GM21528 (cell line): ENCODE measurements around the gene SCART1.
"Not testable (repeated sequence)": the region's sequence is repeated elsewhere in the genome, so short reads cannot be mapped to it uniquely, and the experiment has no call there.

ENCODE experiments used
- ATAC-seq: cut with Tn5 transposase; IDR thresholded peaks from one replicate; pipeline ENCODE4 v1.9.1; 2021; ENCODE audit warnings: mild to moderate bottlenecking, moderate library complexity; ENCODE audit not compliant: unreplicated experiment, low FRiP score

Gene SCART1

GRCh38 chr10:133453516-133454203, at the start of gene SCART1:
Gene SCART1, plus strand, starts transcription at chr10:133453945. Its CDS starts 53 bp downstream, at chr10:133453998.
- no peak for ATAC-seq

DNA sequence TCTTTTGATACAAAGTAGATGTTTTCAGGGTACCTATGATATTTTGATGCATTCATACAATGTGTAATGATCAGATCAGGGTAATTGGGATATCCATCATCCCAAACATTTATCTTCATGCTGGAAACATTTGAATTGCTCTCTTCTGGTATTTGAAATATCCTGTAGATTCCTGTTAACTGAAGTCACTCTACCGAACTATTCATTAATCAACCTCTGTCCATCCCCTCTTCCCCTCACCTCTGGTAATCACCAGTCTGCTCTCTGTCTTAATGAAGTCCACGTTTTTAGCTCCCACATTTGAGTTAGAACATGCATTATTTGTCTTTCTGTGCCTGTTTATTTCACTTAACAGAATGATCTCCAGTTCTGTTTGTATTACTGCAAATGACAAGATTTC, 48.5 kb upstream of the SCART1 start:
- ATAC-seq: no peak

DNA sequence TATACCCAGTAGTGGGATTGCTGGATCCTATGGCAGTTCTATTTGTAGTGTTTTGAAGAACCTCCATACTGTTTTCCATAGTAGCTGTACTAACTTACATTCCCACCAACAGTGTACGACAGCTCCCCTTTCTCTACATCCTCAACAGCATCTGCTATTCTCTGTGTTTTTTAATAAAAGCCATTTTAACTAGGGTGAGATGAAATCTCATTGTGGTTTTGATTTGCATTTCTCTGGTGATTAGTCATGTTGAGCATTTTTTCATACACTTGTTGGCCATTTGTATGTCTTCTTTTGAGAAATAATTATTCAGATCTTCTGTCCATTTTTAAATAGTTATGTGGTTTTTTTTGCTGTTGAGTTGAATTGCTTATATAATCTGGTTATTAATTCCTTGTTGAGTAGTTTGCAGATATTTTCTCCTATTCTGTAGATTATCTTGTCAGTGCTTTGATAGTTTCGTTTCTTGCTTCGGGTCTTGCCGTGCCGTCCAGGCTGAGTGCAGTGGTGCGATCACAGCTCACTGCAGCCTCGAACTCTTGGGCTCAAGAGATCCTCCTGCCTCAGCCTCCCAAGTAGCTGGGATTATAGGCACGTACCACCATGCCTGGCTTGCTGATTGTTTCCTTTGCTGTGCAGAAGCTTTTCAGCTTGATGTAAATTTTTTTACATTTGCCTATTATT, 47.8 kb upstream of the SCART1 start:
- ATAC-seq: no peak

DNA sequence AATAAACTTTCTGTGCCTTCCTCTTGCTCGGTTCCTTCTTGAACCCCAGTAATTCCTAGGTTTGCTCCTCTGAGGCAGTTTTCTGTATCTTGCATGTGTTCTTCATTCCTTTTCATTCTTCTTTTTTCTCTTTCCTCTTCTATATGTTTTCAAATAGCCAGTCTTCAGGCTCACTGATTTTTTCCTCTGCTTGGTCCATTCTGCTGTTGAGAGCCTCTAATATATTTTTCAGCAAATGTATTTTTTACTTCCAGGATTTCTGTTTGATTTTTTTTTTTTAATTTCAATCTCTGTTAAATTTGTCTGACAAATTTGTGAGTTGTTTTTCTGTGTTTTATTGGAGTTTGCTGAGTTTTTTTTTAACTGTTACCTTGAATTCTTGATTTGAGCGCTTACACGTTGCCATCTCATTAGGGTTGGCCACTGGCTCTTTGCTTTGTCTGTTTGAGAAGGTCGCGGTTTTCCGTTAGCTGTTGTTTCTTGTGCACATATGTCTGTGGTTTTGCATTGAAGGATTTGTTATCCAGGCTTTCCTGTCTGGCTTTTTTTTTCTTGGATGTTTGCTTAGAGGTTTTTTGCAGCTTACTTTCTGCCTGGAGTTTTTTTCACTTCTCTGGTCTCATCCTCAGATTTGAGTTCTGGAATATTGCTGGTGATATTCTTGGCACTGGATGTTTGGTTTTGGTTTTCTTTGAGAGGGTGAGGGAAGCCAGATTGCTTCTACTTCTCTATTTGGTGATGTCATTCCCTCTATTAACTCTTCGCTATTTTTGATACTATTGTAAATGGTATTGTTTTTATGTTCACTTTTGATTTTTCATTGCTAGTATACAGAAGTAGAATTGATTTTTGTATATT, 42.0 kb upstream of the SCART1 start:
- ATAC-seq: no peak

GRCh38 chr10:133412381-133412711, 41.4 kb upstream of the SCART1 start:
- ATAC-seq: no peak

GRCh38 chr10:133414401-133414800, 39.3 kb upstream of the SCART1 start:
- not testable (repeated sequence) for ATAC-seq

DNA sequence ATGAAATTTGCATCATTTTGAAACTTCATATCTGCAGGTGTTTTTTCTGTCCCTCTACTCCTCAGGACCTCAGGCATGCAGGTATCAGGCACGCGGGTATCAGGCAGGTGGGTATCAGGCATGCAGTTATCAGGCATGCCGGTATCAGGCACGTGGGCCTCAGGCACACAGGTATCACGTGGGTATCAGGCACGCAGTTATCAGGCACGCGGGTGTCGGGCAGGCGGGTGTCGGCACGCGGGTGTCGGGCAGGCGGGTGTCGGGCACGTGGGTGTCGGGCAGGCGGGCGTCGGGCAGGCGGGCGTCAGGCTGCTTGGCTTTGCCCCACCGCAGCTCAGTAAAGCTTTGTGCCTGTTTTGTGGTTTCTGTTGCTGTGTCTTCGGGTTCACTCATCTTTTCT, 38.0 kb upstream of the SCART1 start:
- no peak for ATAC-seq

GRCh38 chr10:133418289-133418993, 35.3 kb upstream of the SCART1 start:
- ATAC-seq: no peak

GRCh38 chr10:133419211-133419950, 34.4 kb upstream of the SCART1 start:
- ATAC-seq: no peak

DNA sequence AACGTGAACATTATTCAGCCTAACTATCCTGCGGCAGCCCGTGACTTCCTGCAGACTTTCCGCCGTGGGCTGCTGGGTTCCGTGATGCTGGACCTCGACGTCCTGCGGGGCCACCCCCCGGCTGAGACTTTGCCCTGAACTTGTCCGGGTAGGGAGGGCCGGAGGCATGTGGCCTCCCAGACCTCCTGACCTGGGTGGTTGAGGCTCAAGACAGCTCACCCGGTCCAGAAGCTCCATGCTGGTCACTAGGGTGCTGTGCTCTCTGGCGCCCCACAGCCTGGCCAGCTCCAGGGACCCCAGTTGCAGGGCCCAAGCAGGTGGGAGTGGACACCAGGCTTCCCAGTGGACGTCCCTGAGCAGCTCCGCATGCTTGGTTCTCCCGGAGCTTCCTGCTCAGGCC, 33.7 kb upstream of the SCART1 start:
- ATAC-seq: no peak

- no peak for ATAC-seq
These were observed 33.2 kb upstream of the SCART1 start for GRCh38 chr10:133420579-133420978.

- no peak for ATAC-seq
These were observed 32.2 kb upstream of the SCART1 start for GRCh38 chr10:133421336-133422222.

DNA sequence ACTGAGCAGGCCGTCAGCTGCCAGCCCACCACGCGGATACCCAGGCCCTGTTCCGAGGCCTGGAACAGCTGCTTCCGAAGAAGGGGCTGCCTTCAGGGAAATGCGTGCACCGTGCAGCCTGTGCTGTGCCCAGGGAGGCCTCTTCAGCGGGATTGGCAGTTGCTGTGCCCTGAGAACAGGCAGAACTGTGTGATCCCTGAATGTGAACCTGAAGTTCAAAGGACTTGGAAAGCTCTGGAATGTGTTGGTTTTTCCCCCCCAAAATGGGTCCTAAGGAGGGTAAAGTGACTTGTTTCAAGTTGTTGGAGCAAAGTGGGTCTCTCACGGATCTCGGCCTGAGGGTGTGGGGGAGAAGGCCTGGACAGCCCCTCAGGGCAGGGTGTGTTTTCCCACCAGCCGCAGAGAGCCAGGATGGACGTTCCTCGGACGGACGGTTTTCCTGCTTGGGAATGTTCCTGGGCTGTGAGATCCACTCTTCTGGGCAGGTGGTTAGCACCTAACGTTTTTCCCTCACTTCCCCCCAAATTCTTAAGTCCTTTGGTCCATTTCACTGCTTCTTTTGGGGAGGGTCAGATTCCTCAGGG, 31.4 kb upstream of the SCART1 start:
- no peak for ATAC-seq

GRCh38 chr10:133422807-133423771, 30.7 kb upstream of the SCART1 start:
- no peak for ATAC-seq

- ATAC-seq: not testable (repeated sequence)
These were observed 29.6 kb upstream of the SCART1 start for GRCh38 chr10:133424102-133424501.

- not testable (repeated sequence) for ATAC-seq
These were observed 29.1 kb upstream of the SCART1 start, which contains the start of gene SPRN for GRCh38 chr10:133424601-133425000. Gene SPRN, minus strand, starts transcription at chr10:133424625. Its CDS starts 944 bp downstream, at chr10:133423681.

DNA sequence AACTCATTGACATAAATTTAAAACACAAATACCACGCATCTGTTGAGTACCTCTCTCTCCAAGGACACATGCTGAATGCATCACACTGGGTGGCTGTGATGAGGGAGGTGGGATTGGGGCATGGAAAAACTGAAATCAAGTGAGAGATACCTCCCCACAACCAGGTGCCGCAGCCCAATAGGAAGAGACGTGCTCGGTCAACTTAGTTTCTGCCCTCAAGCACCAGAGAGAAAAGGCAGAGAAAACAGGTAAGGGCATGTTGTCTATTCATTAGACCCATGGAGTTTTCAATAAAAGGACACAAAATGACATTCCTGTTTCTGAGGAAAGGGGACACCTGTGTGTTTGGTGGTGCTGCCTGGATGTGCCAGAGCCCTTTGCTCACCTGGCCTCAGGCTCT, 24.2 kb upstream of the SCART1 start:
- not testable (repeated sequence) for ATAC-seq
